Activated T-helper 17 cell treated with anti-CD3 and anti-CD28 coated beads, Interleukin-2, amount 50 U/mL, for 72 hours (primary cell): ENCODE data around the gene VPS50. TPM values are rescaled to one million over a fixed set of nuclear protein-coding genes. Genes with fewer than 3 reads are reported as not detected.
"Not testable (repeated sequence)": the region's sequence is repeated elsewhere in the genome, so short reads cannot be mapped to it uniquely, and the experiment has no call there.

ENCODE experiments used
- ATAC-seq: fragments of 150-1000 bp; cut with Tn5 transposase; replicated peaks from 2 replicates; pipeline ENCODE4 v1.10.0; 2021; ENCODE audit warnings: mild to moderate bottlenecking, moderate library complexity
- H3K27ac Mint-ChIP-seq: one replicate; pipeline ENCODE4 v1.8.0; 2022; ENCODE audit warnings: mixed read lengths
- H3K27me3 Mint-ChIP-seq: one replicate; pipeline ENCODE4 v1.8.0; 2022; ENCODE audit warnings: mixed read lengths
- H3K36me3 Mint-ChIP-seq: one replicate; pipeline ENCODE4 v1.8.0; 2022; ENCODE audit warnings: low read depth, mild to moderate bottlenecking, mixed read lengths
- H3K4me1 Mint-ChIP-seq: one replicate; pipeline ENCODE4 v1.8.0; 2022; ENCODE audit warnings: mixed read lengths
- H3K4me3 Mint-ChIP-seq: one replicate; pipeline ENCODE4 v1.8.0; 2022; ENCODE audit warnings: mild to moderate bottlenecking, mixed read lengths
- H3K9me3 Mint-ChIP-seq: one replicate; pipeline ENCODE4 v1.8.0; 2022; ENCODE audit warnings: mixed read lengths
- total RNA-seq, 2 donors: library from RNA; stranded (reverse); gene quantifications; one replicate each; pipeline ENCODE4 v1.2.3, GENCODE V29; 2022

The VPS50 gene
- total RNA-seq, 2 donors from 2014 or later: 20.4 to 27.4 TPM

GRCh38 chr7:93337052-93337451, 104.9 kb downstream of the VPS50 start:
- H3K9me3 Mint-ChIP-seq: peaks cover 4% of the 10 kb centered on the region
- H3K4me1 Mint-ChIP-seq: no peaks in the 10 kb centered on the region
- H3K36me3 Mint-ChIP-seq: peaks cover 62% of the 10 kb centered on the region
- ATAC-seq: no peak
- no peak overlapping the region for H3K27ac Mint-ChIP-seq
- H3K4me3 Mint-ChIP-seq: no peak overlapping the region
- no peaks in the 10 kb centered on the region for H3K27me3 Mint-ChIP-seq

DNA sequence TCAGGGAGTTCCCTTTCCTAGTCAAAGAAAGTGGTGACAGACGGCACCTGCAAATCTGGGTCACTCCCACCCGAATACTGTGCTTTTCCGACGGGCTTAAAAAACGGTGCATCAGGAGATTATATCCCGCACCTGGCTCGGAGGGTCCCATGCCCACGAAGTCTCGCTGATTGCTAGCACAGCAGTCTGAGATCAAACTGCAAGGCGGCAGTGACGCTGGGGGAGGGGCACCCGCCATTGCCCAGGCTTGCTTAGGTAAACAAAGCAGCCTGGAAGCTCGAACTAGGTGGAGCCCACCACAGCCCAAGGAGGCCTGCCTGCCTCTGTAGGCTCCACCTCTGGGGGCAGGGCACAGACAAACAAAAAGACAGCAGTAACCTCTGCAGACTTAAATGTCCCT, 110.0 kb downstream of the VPS50 start:
- not testable (repeated sequence) for H3K9me3 Mint-ChIP-seq, H3K4me1 Mint-ChIP-seq, H3K4me3 Mint-ChIP-seq, H3K27ac Mint-ChIP-seq, ATAC-seq, H3K27me3 Mint-ChIP-seq
- peaks cover 42% of the 10 kb centered on the region for H3K36me3 Mint-ChIP-seq

GRCh38 chr7:93350338-93350737, 118.2 kb downstream of the VPS50 start:
- Mint-ChIP-seq H3K27ac (peak overlapping the region; percentile 16), H3K4me3 (no peak overlapping the region), H3K9me3 (no peaks in the 10 kb centered on the region), H3K27me3 (no peaks in the 10 kb centered on the region), H3K36me3 (peaks cover 25% of the 10 kb centered on the region), H3K4me1 (peaks cover 8% of the 10 kb centered on the region)
- no peak for ATAC-seq

GRCh38 chr7:93352881-93353280, 120.7 kb downstream of the VPS50 start:
- no peak for ATAC-seq
- Mint-ChIP-seq H3K9me3 (no peaks in the 10 kb centered on the region), H3K4me1 (peaks cover 8% of the 10 kb centered on the region), H3K27ac (no peak overlapping the region), H3K27me3 (no peaks in the 10 kb centered on the region), H3K36me3 (peaks cover 37% of the 10 kb centered on the region), H3K4me3 (no peak overlapping the region)

DNA sequence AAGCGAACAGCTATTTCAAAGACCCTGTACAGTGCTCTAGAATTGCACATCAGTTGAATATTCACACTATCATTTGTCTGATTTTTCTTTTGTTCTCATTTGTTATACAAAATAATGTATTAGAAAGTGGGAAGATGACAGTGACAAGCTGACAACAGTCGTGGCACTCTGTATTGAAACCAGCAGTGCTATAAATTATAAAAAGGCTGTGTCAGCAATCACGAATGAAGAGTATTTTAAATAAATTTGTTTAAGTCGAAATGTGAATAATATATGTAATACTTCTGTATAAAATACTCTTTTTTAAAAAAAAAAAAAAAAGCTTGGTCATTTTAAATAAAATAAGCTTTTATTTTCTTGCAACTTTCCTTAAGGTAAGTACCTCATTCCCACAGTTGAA, 122.6 kb downstream of the VPS50 start:
- H3K27me3 Mint-ChIP-seq: no peaks in the 10 kb centered on the region
- ATAC-seq: no peak
- H3K9me3 Mint-ChIP-seq: no peaks in the 10 kb centered on the region
- H3K27ac Mint-ChIP-seq: no peak overlapping the region
- peaks cover 39% of the 10 kb centered on the region for H3K36me3 Mint-ChIP-seq
- H3K4me1 Mint-ChIP-seq: no peaks in the 10 kb centered on the region
- no peak overlapping the region for H3K4me3 Mint-ChIP-seq

DNA sequence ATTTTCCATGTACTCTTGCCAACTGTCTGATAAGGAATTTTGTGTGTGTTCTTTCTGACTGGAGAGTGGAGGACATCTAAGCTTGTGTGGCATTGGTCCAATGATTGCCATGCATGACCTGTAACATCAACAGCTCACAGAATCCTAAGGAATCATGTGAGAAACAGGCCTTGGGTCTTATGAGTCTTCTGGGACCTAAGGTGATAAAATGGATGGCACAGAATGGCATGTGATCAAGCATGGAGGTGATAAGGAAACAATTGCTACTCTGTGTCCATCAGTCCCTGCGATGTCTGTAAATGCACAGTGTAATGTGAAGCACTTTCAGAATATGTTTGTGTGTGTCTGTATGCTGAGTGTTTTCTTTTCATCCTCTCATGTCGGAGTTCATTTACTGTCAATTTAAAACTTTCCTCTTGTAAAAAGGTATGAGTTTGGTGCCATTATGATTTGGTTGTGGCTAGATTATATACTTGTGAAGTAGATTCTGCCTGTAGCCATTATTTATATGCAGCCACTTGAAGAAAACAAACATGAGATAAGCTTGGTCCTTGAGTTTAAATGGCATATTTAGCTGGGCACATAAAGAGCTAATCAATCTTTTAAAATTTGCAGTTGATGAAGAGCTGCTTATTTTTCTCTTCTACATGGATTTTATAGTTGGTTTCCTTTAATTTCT, 127.5 kb downstream of the VPS50 start:
- Mint-ChIP-seq H3K4me1 (no peaks in the 10 kb centered on the region), H3K27me3 (no peaks in the 10 kb centered on the region), H3K4me3 (no peak overlapping the region), H3K27ac (no peak overlapping the region), H3K9me3 (no peaks in the 10 kb centered on the region), H3K36me3 (peaks cover 26% of the 10 kb centered on the region)
- no peak for ATAC-seq

GRCh38 chr7:93361853-93362252, 129.7 kb downstream of the VPS50 start:
- no peak for ATAC-seq
- H3K27me3 Mint-ChIP-seq: peaks cover 3% of the 10 kb centered on the region
- no peak overlapping the region for H3K27ac Mint-ChIP-seq
- no peak overlapping the region for H3K4me3 Mint-ChIP-seq
- no peaks in the 10 kb centered on the region for H3K9me3 Mint-ChIP-seq
- H3K36me3 Mint-ChIP-seq: peaks cover 23% of the 10 kb centered on the region
- no peaks in the 10 kb centered on the region for H3K4me1 Mint-ChIP-seq

GRCh38 chr7:93364806-93365205, 132.6 kb downstream of the VPS50 start:
- H3K9me3 Mint-ChIP-seq: peaks cover 8% of the 10 kb centered on the region

GRCh38 chr7:93365341-93365740, 133.2 kb downstream of the VPS50 start:
- no peak overlapping the region for H3K4me3 Mint-ChIP-seq
- H3K27me3 Mint-ChIP-seq: peaks cover 10% of the 10 kb centered on the region
- H3K4me1 Mint-ChIP-seq: no peaks in the 10 kb centered on the region
- no peak overlapping the region for H3K27ac Mint-ChIP-seq
- H3K36me3 Mint-ChIP-seq: no peaks in the 10 kb centered on the region
- no peak for ATAC-seq
- peaks cover 8% of the 10 kb centered on the region for H3K9me3 Mint-ChIP-seq

More at GRCh38 chr7:93364806-93365205, 132.6 kb downstream of the VPS50 start:
- H3K36me3 Mint-ChIP-seq: no peaks in the 10 kb centered on the region
- no peak for ATAC-seq
- H3K27me3 Mint-ChIP-seq: peaks cover 10% of the 10 kb centered on the region
- no peak overlapping the region for H3K4me3 Mint-ChIP-seq
- no peak overlapping the region for H3K27ac Mint-ChIP-seq
- no peaks in the 10 kb centered on the region for H3K4me1 Mint-ChIP-seq

GRCh38 chr7:93366816-93367215, 134.7 kb downstream of the VPS50 start:
- ATAC-seq: no peak
- H3K27ac Mint-ChIP-seq: no peak overlapping the region
- peaks cover 10% of the 10 kb centered on the region for H3K27me3 Mint-ChIP-seq
- no peaks in the 10 kb centered on the region for H3K36me3 Mint-ChIP-seq
- peaks cover 8% of the 10 kb centered on the region for H3K9me3 Mint-ChIP-seq
- no peak overlapping the region for H3K4me3 Mint-ChIP-seq
- no peaks in the 10 kb centered on the region for H3K4me1 Mint-ChIP-seq

DNA sequence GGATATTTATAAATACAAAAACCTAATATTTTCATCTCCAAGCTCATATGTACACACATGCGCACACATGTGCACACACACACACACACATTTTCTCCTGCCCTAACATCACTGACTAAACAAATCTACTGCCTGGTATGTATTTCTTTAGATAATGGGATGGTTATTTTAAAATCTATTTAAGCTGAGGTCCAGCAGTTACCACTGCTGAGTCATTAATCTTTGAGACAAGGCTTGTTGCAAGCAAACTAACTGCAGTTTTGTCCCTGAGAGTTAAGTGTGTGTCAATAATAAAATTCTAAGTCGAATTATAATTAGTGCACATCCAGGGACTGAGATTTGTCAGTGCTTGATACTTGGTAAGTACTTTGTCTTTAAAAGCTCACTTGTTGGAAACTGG, 135.1 kb downstream of the VPS50 start:
- no peak overlapping the region for H3K27ac Mint-ChIP-seq
- ATAC-seq: no peak

DNA sequence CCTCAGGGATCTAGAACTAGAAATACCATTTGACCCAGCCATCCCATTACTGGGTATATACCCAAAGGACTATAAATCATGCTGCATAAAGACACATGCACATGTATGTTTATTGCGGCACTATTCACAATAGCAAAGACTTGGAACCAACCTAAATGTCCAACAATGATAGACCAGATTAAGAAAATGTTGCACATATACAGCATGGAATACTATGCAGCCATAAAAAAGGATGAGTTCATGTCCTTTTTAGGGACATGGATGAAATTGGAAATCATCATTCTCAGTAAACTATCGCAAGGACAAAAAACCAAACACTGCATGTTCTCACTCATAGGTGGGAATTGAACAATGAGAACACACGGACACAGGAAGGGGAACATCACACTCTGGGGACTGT, 138.8 kb downstream of the VPS50 start:
- peaks cover 19% of the 10 kb centered on the region for H3K27me3 Mint-ChIP-seq
- H3K36me3 Mint-ChIP-seq, H3K4me1 Mint-ChIP-seq, H3K4me3 Mint-ChIP-seq, ATAC-seq, H3K9me3 Mint-ChIP-seq, H3K27ac Mint-ChIP-seq: not testable (repeated sequence)

More for the DNA sequence above, 135.1 kb downstream of the VPS50 start:
- H3K36me3 Mint-ChIP-seq: no peaks in the 10 kb centered on the region
- no peak overlapping the region for H3K4me3 Mint-ChIP-seq
- H3K4me1 Mint-ChIP-seq: no peaks in the 10 kb centered on the region
- peaks cover 8% of the 10 kb centered on the region for H3K9me3 Mint-ChIP-seq
- peaks cover 10% of the 10 kb centered on the region for H3K27me3 Mint-ChIP-seq

DNA sequence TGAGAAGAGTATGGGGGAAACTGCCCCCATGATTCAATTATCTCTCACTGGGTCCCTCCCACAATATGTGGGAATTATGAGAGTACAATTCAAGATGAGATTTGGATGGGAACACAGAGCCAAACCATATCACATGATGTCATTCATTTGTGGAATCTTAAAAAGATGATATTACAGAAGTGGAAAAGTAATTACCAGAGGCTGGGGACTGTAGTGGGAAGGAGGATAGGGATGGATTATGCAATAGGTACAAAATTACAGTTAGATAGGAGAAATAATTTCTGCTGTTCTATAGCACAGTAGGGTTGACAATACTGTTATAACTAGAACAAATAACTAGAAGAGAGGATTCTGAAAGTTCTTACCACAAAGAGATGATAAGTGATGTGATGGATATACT, 141.4 kb downstream of the VPS50 start:
- H3K9me3 Mint-ChIP-seq: peaks cover 4% of the 10 kb centered on the region
- no peak overlapping the region for H3K27ac Mint-ChIP-seq
- no peaks in the 10 kb centered on the region for H3K36me3 Mint-ChIP-seq
- peaks cover 12% of the 10 kb centered on the region for H3K27me3 Mint-ChIP-seq
- ATAC-seq: no peak
- no peak overlapping the region for H3K4me3 Mint-ChIP-seq
- no peaks in the 10 kb centered on the region for H3K4me1 Mint-ChIP-seq

DNA sequence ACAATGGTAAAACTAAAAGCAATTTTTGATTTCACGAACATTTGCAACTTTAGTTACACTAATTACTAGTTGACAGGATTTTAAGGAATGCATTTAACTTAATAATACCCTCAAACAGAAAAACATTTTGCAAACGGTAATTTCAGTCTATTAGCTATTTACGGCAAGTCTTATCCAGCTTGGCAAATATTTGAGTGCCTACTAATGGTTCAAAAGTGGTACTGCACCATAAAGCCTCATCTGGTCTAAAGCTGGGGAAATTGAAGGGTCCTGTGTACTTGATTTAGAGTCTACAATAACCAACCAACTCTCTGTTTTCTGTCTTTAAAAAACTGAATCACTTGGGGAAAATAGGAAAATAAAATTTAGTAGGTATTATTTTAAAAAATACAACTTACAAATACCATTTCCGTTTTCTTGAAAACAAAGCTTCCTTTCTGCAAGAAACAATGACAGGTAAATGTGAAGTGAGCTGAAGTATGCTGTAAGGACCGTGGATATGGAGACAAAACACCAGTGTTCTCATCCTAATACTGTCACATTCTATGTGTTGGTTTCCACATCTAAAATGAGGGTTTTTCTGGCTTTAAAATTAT, 142.3 kb downstream of the VPS50 start:
- Mint-ChIP-seq H3K27me3 (peaks cover 9% of the 10 kb centered on the region), H3K9me3 (no peaks in the 10 kb centered on the region), H3K36me3 (no peaks in the 10 kb centered on the region), H3K4me3 (no peak overlapping the region), H3K4me1 (no peaks in the 10 kb centered on the region), H3K27ac (no peak overlapping the region)
- ATAC-seq: no peak

DNA sequence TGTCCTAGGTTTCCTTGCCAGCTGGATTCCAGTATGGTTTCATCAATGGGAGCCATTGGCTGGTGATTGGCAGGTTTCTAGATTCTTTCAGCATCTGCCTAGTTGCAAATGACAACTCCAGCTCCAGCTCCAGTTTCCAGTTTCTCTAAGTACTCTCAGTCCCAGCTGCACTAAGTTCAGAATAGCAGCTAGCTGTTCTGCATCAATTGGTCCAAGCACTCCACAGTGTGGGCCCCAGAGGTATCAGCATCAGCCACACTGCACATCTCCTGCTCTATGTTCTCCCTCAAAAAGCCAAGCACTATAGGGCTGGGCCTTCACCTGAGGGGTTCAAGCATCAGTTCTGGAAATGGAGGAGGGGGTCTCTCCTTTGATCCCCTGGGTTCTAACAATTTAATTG, 143.4 kb downstream of the VPS50 start:
- H3K27me3 Mint-ChIP-seq: peaks cover 9% of the 10 kb centered on the region
- no peak for ATAC-seq
- H3K27ac Mint-ChIP-seq: no peak overlapping the region
- H3K4me3 Mint-ChIP-seq: no peak overlapping the region
- H3K4me1 Mint-ChIP-seq: no peaks in the 10 kb centered on the region
- no peaks in the 10 kb centered on the region for H3K36me3 Mint-ChIP-seq
- H3K9me3 Mint-ChIP-seq: no peaks in the 10 kb centered on the region
